Kidney (tissue), 14 donors: ENCODE results near the gene ABCC3. TPM values are rescaled to one million over a fixed set of nuclear protein-coding genes. Genes with fewer than 3 reads are reported as not detected.

ENCODE experiments used
- DNase-seq, 5 donors: peaks; one replicate each; pipeline ENCODE4 v3.0.0-alpha.2; 2013 to 2020
- FAIRE-seq: peaks from 2 replicates; lab custom pipeline; 2012; peaks lifted over from hg19 to GRCh38; lab: Jason Lieb, UNC
- H3K27ac ChIP-seq, 2 donors: one replicate each; pipeline ENCODE4 v1.7.0; 2013; ENCODE audit warnings: low read depth in 2 of 2, low read length in 2 of 2, inconsistent platforms in 1 of 2
- H3K27me3 ChIP-seq: one replicate; pipeline ENCODE4 v1.7.1; 2013; ENCODE audit warnings: low read length, inconsistent platforms; ENCODE audit not compliant: control insufficient read depth, insufficient read depth
- H3K36me3 ChIP-seq, 3 donors: one replicate each; pipeline versions ENCODE4 v1.7.0 to v1.7.1; 2013; ENCODE audit warnings: low read length in 3 of 3, control low read depth in 1 of 3, inconsistent platforms in 1 of 3; ENCODE audit not compliant: insufficient read depth in 3 of 3, control insufficient read depth in 2 of 3
- H3K4me1 ChIP-seq, 3 donors: one replicate each; pipeline versions ENCODE4 v1.7.0 to v1.7.1; 2013; ENCODE audit warnings: low read length in 3 of 3, inconsistent platforms in 1 of 3, low read depth in 1 of 3; ENCODE audit not compliant: control insufficient read depth in 2 of 3, insufficient read depth in 2 of 3
- H3K4me3 ChIP-seq, 3 donors: one replicate each; pipeline versions ENCODE4 v1.7.0 to v1.8.1; 2013; ENCODE audit warnings: low read length in 3 of 3, control low read depth in 1 of 3, inconsistent platforms in 1 of 3
- H3K9ac ChIP-seq, 3 donors: one replicate each; pipeline versions ENCODE4 v1.7.0 to v1.7.1; 2013; ENCODE audit warnings: low read length in 3 of 3, control low read depth in 1 of 3, inconsistent platforms in 1 of 3
- H3K9me3 ChIP-seq, 3 donors: one replicate each; pipeline versions ENCODE4 v1.7.0 to v1.7.1; 2013; ENCODE audit warnings: low read length in 3 of 3, control low read depth in 1 of 3, inconsistent platforms in 1 of 3; ENCODE audit not compliant: control insufficient read depth in 2 of 3, insufficient read depth in 1 of 3
- intact Hi-C: fragments of 100-400 bp; cut with DNase I; formaldehyde crosslinking; loops from one replicate; pipeline ENCODE4 v1.11.1; 2022
- polyA plus RNA-seq: library from polyadenylated mRNA; stranded (reverse); fragments of 350-450 nt; fragmentation: Illumina TruSeq; extraction: RNeasy Lipid Tissue Mini Kit (QIAGEN cat#74804); gene quantifications from one replicate; pipeline ENCODE4 v1.2.3, GENCODE V29; 2014; ENCODE audit warnings: low read depth, low replicate concordance; ENCODE audit not compliant: insufficient read depth
- total RNA-seq: library from RNA; stranded (reverse); fragmentation: NEBNext Ultra II Directional; extraction: Animal tissue kit (Norgen Biotek cat#: 25700); gene quantifications from one replicate; pipeline ENCODE4 v1.2.1, GENCODE V29; 2021
- TF ChIP-seq, protein P1 (sequence below): IDR thresholded peaks from 3 replicates; pipeline ENCODE4 v1.5.1; 2012; ENCODE audit warnings: mild to moderate bottlenecking, moderate library complexity, borderline replicate concordance; ENCODE audit not compliant: insufficient read depth; ENCODE audit errors: extremely low read depth
- donor health status: control.
- donor health status: control.
- donor health status: control.
- donor health status: control.
- donor health status: control.
- donor health status: DM: yes; HTN: yes; CAD: no.
- donor health status: Normal renal cell carcinoma (clear cell type).

ABCC3 gene
- total and polyA plus RNA-seq, 2 donors from 2014 or later: 9.3 to 156 TPM

DNA sequence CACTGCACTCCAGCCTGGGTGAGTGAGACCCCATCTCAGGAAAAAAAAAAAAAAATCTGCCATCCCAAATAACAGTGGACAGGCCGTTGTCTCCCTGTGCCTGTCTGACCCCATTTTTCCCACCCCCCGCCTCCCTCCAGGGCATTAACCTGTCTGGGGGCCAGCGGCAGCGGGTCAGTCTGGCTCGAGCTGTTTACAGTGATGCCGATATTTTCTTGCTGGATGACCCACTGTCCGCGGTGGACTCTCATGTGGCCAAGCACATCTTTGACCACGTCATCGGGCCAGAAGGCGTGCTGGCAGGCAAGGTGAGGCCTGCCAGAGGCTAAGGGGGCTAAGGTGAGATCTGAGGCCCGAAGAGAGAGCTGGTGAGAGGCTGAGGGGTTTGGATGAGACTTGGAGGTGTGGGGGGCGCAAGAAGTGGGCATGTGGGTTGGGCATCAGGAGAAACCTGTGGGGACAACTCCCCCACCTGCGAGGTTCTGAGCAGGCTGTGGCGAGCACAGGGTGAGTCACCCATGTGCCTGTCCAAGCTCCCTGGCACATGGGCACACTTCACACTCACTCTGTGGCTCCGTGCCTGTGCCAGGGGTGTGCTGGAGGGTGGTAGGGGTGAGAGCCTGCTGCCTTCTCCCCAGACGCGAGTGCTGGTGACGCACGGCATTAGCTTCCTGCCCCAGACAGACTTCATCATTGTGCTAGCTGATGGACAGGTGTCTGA lies 38.3 kb downstream of the ABCC3 start:
- Histone ChIP-seq H3K9ac (no peak overlapping the region), H3K9me3 (no peaks in the 10 kb centered on the region), H3K27ac (no peak overlapping the region), H3K27me3 (no peaks in the 10 kb centered on the region), H3K4me1 (no peaks in the 10 kb centered on the region), H3K36me3 (no peaks in the 10 kb centered on the region), H3K4me3 (no peak overlapping the region)
- intact Hi-C loops: loop anchor here (10.0 kb wide), 1 partner anchor 118 kb away; no protein-coding TSS in a partner anchor
- DNase-seq (peak in 2 of 5 donors; percentile 30 to 56), FAIRE-seq (no peak)
- TF ChIP-seq, protein P1, sequence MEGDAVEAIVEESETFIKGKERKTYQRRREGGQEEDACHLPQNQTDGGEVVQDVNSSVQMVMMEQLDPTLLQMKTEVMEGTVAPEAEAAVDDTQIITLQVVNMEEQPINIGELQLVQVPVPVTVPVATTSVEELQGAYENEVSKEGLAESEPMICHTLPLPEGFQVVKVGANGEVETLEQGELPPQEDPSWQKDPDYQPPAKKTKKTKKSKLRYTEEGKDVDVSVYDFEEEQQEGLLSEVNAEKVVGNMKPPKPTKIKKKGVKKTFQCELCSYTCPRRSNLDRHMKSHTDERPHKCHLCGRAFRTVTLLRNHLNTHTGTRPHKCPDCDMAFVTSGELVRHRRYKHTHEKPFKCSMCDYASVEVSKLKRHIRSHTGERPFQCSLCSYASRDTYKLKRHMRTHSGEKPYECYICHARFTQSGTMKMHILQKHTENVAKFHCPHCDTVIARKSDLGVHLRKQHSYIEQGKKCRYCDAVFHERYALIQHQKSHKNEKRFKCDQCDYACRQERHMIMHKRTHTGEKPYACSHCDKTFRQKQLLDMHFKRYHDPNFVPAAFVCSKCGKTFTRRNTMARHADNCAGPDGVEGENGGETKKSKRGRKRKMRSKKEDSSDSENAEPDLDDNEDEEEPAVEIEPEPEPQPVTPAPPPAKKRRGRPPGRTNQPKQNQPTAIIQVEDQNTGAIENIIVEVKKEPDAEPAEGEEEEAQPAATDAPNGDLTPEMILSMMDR: no peak

DNA sequence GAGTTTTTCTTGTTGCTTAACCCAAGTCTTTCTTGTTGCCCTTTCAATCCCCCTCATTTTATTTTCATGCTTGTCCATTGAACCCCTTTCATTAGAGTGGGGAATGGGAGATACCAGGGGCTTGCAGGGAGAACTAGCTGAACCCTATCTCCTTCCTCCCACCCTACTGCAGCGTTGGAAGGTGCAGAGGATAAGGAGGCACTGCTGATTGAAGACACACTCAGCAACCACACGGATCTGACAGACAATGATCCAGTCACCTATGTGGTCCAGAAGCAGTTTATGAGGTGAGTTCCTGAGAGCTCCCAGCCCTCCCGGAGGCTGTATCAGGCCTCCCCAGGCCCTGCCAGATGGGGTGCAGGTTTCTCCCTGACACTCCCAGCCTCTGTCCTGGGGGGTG lies 40.5 kb downstream of the ABCC3 start:
- TF ChIP-seq, protein P1: no peak
- Histone ChIP-seq H3K4me3 (no peak overlapping the region), H3K27me3 (no peaks in the 10 kb centered on the region), H3K9ac (no peak overlapping the region), H3K27ac (no peak overlapping the region), H3K36me3 (no peaks in the 10 kb centered on the region), H3K4me1 (no peaks in the 10 kb centered on the region), H3K9me3 (no peaks in the 10 kb centered on the region)
- intact Hi-C loops: loop anchor here (10.0 kb wide), 1 partner anchor 120 kb away; no protein-coding TSS in a partner anchor
- FAIRE-seq (no peak), DNase-seq (no peak)

DNA sequence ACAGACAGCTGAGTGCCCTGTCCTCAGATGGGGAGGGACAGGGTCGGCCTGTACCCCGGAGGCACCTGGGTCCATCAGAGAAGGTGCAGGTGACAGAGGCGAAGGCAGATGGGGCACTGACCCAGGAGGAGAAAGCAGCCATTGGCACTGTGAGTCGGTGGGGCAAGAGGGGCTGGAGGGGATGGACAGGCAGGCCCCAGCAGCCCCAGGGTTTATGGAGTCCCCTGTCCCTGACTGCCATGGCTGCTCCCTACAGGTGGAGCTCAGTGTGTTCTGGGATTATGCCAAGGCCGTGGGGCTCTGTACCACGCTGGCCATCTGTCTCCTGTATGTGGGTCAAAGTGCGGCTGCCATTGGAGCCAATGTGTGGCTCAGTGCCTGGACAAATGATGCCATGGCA lies 40.9 kb downstream of the ABCC3 start:
- no peaks in the 10 kb centered on the region for H3K27me3 ChIP-seq
- no peak overlapping the region for H3K9ac ChIP-seq
- FAIRE-seq (no peak), DNase-seq (peak in 1 of 5 donors; percentile 60)
- no peaks in the 10 kb centered on the region for H3K36me3 ChIP-seq
- intact Hi-C loops: loop anchor here (10.0 kb wide), 1 partner anchor 121 kb away; no protein-coding TSS in a partner anchor
- TF ChIP-seq, protein P1: no peak
- H3K4me1 ChIP-seq: no peaks in the 10 kb centered on the region
- H3K4me3 ChIP-seq: no peak overlapping the region
- H3K27ac ChIP-seq: no peak overlapping the region
- H3K9me3 ChIP-seq: no peaks in the 10 kb centered on the region
